Endothelial cell of umbilical vein (primary cell): ENCODE data around the gene C20orf202. TPM values are rescaled to one million over a fixed set of nuclear protein-coding genes. Genes with fewer than 3 reads are reported as not detected.

Source experiments
- BruUV-seq: library from RNA; stranded (reverse); fragments of 400-500 nt; replicated peaks from 2 replicates; lab custom pipeline; 2021; lab: Mats Ljungman, UMichigan
- CTCF ChIA-PET: fragments of 300-600, 350-600 bp; sonication (Branson Sonifier 250); formaldehyde crosslinking; loops from one replicate; lab custom pipeline; 2021; ENCODE audit warnings: antibody characterized with exemption, inconsistent platforms; lab: Charles Lee
- POLR2A ChIA-PET: fragments of 300-600, 350-600 bp; sonication (Branson Sonifier 250); formaldehyde crosslinking; loops from one replicate; lab custom pipeline; 2021; ENCODE audit warnings: antibody characterized with exemption, inconsistent platforms; lab: Charles Lee
- DNase-seq: peaks from one replicate; pipeline ENCODE4 v3.0.0-alpha.2; 2011; ENCODE audit warnings: low read depth, low spot score
- FAIRE-seq: peaks from 2 replicates; lab custom pipeline; 2011; peaks lifted over from hg19 to GRCh38; lab: Jason Lieb, UNC
- H2AFZ ChIP-seq: 2 replicates; pipeline ENCODE4 v1.6.0; 2012; ENCODE audit warnings: low read depth, low read length, control low read depth, inconsistent platforms
- H3K27ac ChIP-seq: 2 replicates; pipeline ENCODE4 v1.5.1; 2011; ENCODE audit warnings: low read depth, mild to moderate bottlenecking, control low read depth, low read length, moderate library complexity; ENCODE audit not compliant: insufficient read depth
- H3K27me3 ChIP-seq, 2 experiments: 2 replicates each; pipeline versions ENCODE4 v1.6.0 to v1.6.1; 2011; ENCODE audit warnings: low read length in 2 of 2, mixed read lengths in 1 of 2; ENCODE audit not compliant: control insufficient read depth in 2 of 2, insufficient read depth in 2 of 2
- H3K36me3 ChIP-seq, 2 experiments: 2 replicates in 1 of 2; 3 replicates in 1 of 2; pipeline ENCODE4 v1.5.1; 2011; ENCODE audit warnings: low read length in 2 of 2, mild to moderate bottlenecking in 1 of 2, moderate library complexity in 1 of 2; ENCODE audit not compliant: control insufficient read depth in 2 of 2, insufficient read depth in 2 of 2; ENCODE audit errors: extremely low read depth in 1 of 2
- H3K4me1 ChIP-seq: 3 replicates; pipeline ENCODE4 v1.5.1; 2011; ENCODE audit warnings: mild to moderate bottlenecking, low read length; ENCODE audit not compliant: control insufficient read depth, insufficient read depth; ENCODE audit errors: extremely low read depth
- H3K4me2 ChIP-seq: 2 replicates; pipeline ENCODE4 v1.6.1; 2011; ENCODE audit warnings: low read length, control low read depth, mixed read lengths; ENCODE audit not compliant: insufficient read depth
- H3K4me3 ChIP-seq, 3 experiments: fragments of 200-600 bp in 1 of 3; sonication (generic), shearing (Covaris generic) in 1 of 3; replicated peaks in 1 of 3; 2 replicates each; pipeline ENCODE4 v1.5.1; 2011 to 2016; ENCODE audit warnings: control low read depth in 3 of 3, low read length in 3 of 3, mild to moderate bottlenecking in 2 of 3, inconsistent platforms in 1 of 3, low read depth in 1 of 3, moderate library complexity in 1 of 3; ENCODE audit not compliant: insufficient read depth in 1 of 3
- H3K79me2 ChIP-seq: 2 replicates; pipeline ENCODE4 v1.6.0; 2012; ENCODE audit warnings: low read length, inconsistent platforms; ENCODE audit not compliant: control insufficient read depth, insufficient read depth
- H3K9ac ChIP-seq: replicated peaks from 2 replicates; pipeline ENCODE3; 2011; ENCODE audit warnings: low read length, control low read depth; ENCODE audit not compliant: insufficient read depth; ENCODE audit errors: extremely low read depth
- H3K9me1 ChIP-seq: replicated peaks from 3 replicates; pipeline ENCODE4 v1.6.0; 2011; ENCODE audit warnings: mild to moderate bottlenecking, low read length; ENCODE audit not compliant: control insufficient read depth, insufficient read depth; ENCODE audit errors: extremely low read depth
- H3K9me3 ChIP-seq: replicated peaks from 2 replicates; pipeline ENCODE4 v1.5.1; 2012; ENCODE audit warnings: low read length, inconsistent platforms; ENCODE audit not compliant: control insufficient read depth, insufficient read depth
- H4K20me1 ChIP-seq: replicated peaks from 2 replicates; pipeline ENCODE3; 2011; ENCODE audit warnings: mild to moderate bottlenecking, low read length; ENCODE audit not compliant: control insufficient read depth, insufficient read depth; ENCODE audit errors: extremely low read depth
- EZH2 ChIP-seq: IDR thresholded peaks from 2 replicates; pipeline ENCODE4 v1.6.1; 2012; ENCODE audit warnings: borderline replicate concordance, low read depth, mild to moderate bottlenecking, moderate library complexity, low read length, inconsistent platforms; ENCODE audit not compliant: severe bottlenecking
- FOS ChIP-seq: IDR thresholded peaks from 2 replicates; pipeline ENCODE4 v1.6.1; 2011; ENCODE audit warnings: mild to moderate bottlenecking, low read length, moderate library complexity, borderline replicate concordance; ENCODE audit not compliant: insufficient read depth
- GATA2 ChIP-seq: IDR thresholded peaks from 2 replicates; pipeline ENCODE4 v1.7.0; 2011; ENCODE audit warnings: low read depth, mild to moderate bottlenecking, moderate library complexity, mixed read lengths, low read length; ENCODE audit not compliant: insufficient read length, insufficient read depth
- JUN ChIP-seq: IDR thresholded peaks from 2 replicates; pipeline ENCODE4 v1.6.1; 2011; ENCODE audit warnings: borderline replicate concordance, low read depth; ENCODE audit not compliant: insufficient read length, insufficient read depth
- MAX ChIP-seq: IDR thresholded peaks from 2 replicates; pipeline ENCODE4 v1.6.1; 2011; ENCODE audit not compliant: insufficient read depth, insufficient read length
- MYC ChIP-seq: IDR thresholded peaks from one replicate; pipeline ENCODE4 v1.6.1; 2011; ENCODE audit warnings: mild to moderate bottlenecking, low read depth, low read length
- POLR2A ChIP-seq: IDR thresholded peaks from 2 replicates; pipeline ENCODE4 v1.6.1; 2012; ENCODE audit warnings: low read depth, mild to moderate bottlenecking, control low read depth, low read length
- POLR2AphosphoS5 ChIP-seq: IDR thresholded peaks from 2 replicates; pipeline ENCODE4 v1.6.1; 2012; ENCODE audit warnings: low read depth, mild to moderate bottlenecking, control low read depth, low read length, moderate library complexity; ENCODE audit not compliant: insufficient read depth
- dilution Hi-C: fragments of 300-500 bp; cut with MboI; formaldehyde crosslinking; loops from one replicate; pipeline ENCODE4 v1.15.0; 2019; ENCODE audit warnings: low sequenced_read_pairs; ENCODE audit not compliant: extremely low pct_ligation_motif_present
- intact Hi-C: fragments of 100-400 bp; cut with micrococcal nuclease; formaldehyde crosslinking; loops from one replicate; pipeline ENCODE4 v1.10.0; 2022
- polyA plus RNA-seq, 4 experiments: library from polyadenylated mRNA; depleted of rRNA in 3 of 4; stranded (reverse) in 3 of 4; unstranded in 1 of 4; fragments of >200 nt; gene quantifications; 2 replicates each; pipeline versions ENCODE4 v1.2.1 to v1.2.3, GENCODE V29; 2011 to 2012; ENCODE audit warnings: missing spikeins in 1 of 4
- total RNA-seq: library from RNA; stranded (reverse); gene quantifications from 2 replicates; pipeline ENCODE4 v1.2.3, GENCODE V29; 2021
- TF ChIP-seq, protein P1 (sequence below), 2 donors: IDR thresholded peaks; 1 replicate in 1 of 2; 2 replicates in 1 of 2; pipeline ENCODE4 v1.5.1; 2011; ENCODE audit warnings: low read length in 2 of 2, mild to moderate bottlenecking in 2 of 2, moderate library complexity in 2 of 2, control low read depth in 1 of 2, inconsistent platforms in 1 of 2, low read depth in 1 of 2; ENCODE audit not compliant: insufficient read depth in 1 of 2; ENCODE audit errors: extremely low read depth in 1 of 2

The C20orf202 gene
- total and polyA plus RNA-seq, 2 donors (not counting 3 experiments of a cell fraction or from before 2014, with no cell fraction given) = not detected

- TF ChIP-seq FOS (no peak), POLR2A (no peak), MYC (no peak), MAX (no peak), POLR2AphosphoS5 (no peak), EZH2 (no peak), JUN (no peak), GATA2 (no peak)
- TF ChIP-seq, protein P1, sequence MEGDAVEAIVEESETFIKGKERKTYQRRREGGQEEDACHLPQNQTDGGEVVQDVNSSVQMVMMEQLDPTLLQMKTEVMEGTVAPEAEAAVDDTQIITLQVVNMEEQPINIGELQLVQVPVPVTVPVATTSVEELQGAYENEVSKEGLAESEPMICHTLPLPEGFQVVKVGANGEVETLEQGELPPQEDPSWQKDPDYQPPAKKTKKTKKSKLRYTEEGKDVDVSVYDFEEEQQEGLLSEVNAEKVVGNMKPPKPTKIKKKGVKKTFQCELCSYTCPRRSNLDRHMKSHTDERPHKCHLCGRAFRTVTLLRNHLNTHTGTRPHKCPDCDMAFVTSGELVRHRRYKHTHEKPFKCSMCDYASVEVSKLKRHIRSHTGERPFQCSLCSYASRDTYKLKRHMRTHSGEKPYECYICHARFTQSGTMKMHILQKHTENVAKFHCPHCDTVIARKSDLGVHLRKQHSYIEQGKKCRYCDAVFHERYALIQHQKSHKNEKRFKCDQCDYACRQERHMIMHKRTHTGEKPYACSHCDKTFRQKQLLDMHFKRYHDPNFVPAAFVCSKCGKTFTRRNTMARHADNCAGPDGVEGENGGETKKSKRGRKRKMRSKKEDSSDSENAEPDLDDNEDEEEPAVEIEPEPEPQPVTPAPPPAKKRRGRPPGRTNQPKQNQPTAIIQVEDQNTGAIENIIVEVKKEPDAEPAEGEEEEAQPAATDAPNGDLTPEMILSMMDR (IDR thresholded peaks at IDR 0.05; ENCODE audit: extremely low read depth in 1 of 2, insufficient read depth in 1 of 2, low read depth in 1 of 2, low read length in 2 of 2) = no peak
- H3K4me1 ChIP-seq = peaks cover 24% of the 10 kb centered on the region
- dilution Hi-C loops (no loop called here), intact Hi-C loops (no loop called here)
- DNase-seq (no peak), FAIRE-seq (no peak)
- no peaks in the 10 kb centered on the region for H3K27me3 ChIP-seq
- H3K36me3 ChIP-seq = no peaks in the 10 kb centered on the region
- H3K27ac ChIP-seq = no peak overlapping the region
- H2AFZ ChIP-seq = no peak overlapping the region
- no peaks in the 10 kb centered on the region for H4K20me1 ChIP-seq
- no peak overlapping the region for H3K9ac ChIP-seq
- CTCF ChIA-PET = no interaction called here
- no peak overlapping the region for H3K4me3 ChIP-seq
- H3K4me2 ChIP-seq = no peak overlapping the region
- no peaks in the 10 kb centered on the region for H3K9me3 ChIP-seq
- BruUV-seq = no TSS peak
- H3K79me2 ChIP-seq = no peaks in the 10 kb centered on the region
- H3K9me1 ChIP-seq = no peaks in the 10 kb centered on the region
- POLR2A ChIA-PET = no interaction called here
These were observed 42.3 kb downstream of the C20orf202 start for GRCh38 chr20:1245578-1245977.
